ENCODE data around the gene PSD2.
"Not testable (repeated sequence)": the region's sequence is repeated elsewhere in the genome, so short reads cannot be mapped to it uniquely, and the experiment has no call there.

The PSD2 gene

DNA sequence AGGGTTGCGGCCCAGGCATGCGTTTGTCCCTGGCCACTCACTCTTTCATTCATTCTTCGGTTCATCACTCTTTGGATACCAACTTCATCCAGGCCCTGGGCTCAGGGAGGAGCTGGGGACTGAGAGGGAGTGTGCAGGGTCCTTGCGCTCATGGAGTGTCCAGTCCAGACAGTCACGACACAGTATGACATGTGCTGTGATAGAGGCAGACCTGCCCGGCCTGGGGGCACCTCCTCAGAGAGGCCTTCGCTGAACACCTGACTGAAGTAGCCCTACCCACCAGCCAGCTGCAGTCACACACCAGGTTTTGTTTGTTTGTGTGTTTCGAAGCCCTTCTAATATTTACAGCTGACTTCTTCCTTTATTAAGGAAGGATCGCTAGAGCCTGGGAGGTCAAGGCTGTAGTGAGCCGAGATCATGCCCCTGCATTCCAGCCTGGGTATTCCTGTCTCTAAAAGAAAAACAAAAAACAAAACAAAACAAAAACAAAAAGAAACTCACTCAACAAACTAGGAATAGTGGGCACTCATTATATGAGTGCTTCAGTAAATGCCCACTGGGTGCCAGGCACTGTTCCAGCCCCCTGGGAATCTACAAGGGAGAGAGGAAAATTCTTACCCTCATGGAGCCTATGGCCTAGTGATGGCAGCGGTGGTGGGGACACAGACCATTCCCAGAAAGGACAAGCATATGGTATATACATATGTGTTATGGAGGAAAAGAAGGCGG is 6.3 kb upstream of the PSD2 start:
- no peak for DNase-seq (ENCODE audit: low read depth)

DNA sequence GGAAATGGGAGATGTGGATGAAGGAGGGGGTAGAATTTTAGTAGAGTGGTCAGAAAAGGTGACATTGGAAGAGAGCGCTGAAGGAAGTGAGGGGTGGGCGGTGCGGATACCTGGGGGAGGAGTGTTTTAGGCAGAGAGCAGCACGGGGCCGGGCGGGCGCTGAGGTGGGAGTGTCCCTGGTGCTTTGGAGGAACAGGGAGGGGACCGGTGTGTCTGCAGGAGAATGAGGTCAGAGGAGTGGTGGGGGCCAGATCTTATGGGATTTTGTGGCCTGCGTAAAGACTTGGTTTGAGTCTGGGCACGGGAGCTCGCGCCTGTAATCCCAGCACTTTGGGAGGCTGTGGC is 5.8 kb upstream of the PSD2 start:
- no peak for DNase-seq (ENCODE audit: low read depth)

DNA sequence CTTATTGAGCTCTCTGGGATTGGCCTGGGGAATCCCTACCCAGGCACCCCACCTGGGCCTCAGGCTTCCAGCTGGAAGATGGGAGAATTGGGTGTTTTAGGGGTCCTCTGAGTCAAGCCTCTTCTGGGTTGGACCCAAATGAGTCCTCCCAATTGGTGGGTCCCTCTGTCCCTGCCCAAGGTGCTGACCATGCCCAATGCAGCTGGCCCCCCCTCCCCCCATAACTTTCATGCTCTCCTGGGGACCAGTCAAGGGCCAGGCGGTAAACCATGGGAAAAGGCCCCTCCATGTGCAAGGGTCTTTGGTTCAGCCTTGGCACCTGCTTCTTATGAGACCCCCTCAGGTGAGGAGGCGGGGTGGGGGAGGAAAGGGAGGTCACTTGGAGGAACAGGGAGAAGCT is 3.4 kb upstream of the PSD2 start:
- no peak for DNase-seq (ENCODE audit: low read depth)

DNA sequence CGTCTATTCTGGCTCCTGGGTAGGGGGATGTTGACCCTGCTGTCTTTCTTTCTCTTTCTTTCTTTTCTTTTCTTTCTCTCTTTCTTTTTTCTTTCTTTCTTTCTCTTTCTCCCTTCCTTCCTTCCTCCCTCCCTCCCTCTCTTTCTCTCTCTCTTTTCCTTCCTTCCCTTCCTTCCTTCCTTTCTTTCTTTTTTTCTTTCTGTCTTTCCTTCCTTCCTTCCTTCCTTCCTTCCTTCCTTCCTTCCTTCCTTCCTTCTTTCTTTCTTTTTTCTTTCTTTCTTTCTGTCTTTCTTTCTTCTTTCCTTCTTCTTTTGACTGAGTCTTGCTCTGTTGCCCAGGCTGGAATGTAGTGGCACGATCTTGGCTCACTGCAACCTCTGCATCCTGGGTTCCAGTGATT is 3.0 kb upstream of the PSD2 start:
- DNase-seq (ENCODE audit: low read depth): not testable (repeated sequence)

DNA sequence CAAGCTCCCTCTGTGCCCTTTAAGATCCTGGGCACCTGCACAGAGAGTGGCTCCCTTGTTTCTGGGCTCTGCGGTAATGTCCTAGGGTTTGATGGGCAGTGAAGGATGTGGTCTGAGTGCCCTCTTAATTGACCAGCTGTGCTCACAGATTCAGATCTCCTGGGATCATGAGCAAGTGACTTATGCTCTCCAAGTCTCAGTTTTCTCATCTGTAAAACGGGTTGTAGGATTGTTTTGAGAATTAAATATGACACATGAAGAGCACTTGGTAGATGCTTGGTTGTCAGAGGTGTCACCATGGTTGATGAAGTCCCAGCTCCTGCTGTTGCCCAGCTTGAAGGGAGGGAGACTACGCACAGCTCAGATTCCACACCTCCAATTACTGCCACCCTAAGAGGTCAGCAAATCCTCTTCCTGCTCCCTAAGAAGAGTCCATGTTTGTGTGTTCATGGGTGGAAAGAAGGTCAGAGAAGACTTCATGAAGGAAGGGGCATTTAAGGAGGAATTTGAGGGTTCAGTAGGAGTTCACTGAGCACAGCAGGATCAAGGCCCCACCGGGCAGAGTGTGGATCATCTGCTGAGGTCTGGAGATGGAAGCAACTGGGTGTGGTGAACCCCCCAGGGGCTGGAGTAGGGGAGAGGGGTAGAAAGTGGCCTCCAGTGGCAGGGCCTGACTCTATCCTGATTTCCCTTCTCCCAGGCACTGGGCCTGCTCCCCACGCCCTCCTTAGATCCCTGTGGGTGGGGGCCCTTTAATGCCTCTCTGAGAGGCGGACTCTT is 1.4 kb upstream of the PSD2 start:
- no peak for DNase-seq (ENCODE audit: low read depth)

DNA sequence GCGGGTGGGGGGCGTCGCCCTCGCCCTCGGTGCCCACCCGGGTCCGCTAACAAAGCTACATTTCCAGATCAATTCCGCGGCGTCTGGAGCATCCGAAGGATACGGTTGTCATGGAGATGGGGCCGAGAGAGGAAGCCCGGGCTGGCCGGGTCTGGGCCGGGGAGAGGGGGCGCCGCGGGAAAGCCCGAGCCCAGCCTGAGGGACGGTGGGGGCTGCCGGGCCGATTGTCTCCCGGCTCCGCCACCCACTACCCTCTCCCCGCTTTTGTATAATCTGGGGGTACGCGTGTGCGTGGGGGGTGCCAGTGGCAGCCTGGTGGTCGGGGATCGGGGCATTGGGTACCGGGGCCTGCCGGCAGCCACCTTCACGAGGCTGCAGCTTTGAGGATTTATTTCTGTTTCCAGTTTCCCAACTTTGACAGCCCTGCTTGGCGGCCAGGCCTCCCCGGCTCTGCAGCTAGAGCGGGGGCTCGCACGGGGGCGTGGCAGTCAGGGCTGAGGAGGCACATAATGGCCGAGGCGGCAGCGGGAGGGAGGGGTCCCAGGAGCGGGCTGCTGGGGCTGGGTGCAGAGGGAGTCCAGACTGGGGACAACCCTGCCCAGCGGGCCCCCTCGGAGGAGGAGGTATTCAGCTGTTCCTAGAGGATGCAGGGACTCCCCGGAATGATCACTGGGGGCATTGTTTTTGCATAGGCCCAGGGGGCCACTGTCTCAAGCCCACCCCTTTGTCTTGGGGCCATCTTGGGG is 626 bp downstream of the PSD2 start:
- DNase-seq (ENCODE audit: low read depth): no peak

DNA sequence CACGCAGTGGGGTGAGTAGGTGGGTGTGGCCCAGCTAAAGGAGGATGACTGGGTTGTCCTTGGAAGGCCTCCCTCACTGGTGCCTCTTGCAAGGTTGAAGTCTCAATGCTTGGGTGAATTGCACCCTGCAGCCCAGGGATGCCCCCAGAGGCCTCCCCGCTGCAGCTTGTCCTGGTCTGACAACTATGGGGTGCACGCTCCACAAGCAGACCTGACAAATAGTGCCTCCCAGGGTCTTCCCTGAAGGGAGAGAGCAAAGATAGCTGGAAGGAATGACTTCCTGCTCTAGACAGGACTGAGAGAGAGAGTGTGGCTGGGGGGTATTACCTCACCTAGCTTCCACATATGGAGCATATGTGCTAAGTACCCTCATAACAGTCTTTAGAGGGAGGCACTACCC is 1.7 kb downstream of the PSD2 start:
- no peak for DNase-seq (ENCODE audit: low read depth)

DNA sequence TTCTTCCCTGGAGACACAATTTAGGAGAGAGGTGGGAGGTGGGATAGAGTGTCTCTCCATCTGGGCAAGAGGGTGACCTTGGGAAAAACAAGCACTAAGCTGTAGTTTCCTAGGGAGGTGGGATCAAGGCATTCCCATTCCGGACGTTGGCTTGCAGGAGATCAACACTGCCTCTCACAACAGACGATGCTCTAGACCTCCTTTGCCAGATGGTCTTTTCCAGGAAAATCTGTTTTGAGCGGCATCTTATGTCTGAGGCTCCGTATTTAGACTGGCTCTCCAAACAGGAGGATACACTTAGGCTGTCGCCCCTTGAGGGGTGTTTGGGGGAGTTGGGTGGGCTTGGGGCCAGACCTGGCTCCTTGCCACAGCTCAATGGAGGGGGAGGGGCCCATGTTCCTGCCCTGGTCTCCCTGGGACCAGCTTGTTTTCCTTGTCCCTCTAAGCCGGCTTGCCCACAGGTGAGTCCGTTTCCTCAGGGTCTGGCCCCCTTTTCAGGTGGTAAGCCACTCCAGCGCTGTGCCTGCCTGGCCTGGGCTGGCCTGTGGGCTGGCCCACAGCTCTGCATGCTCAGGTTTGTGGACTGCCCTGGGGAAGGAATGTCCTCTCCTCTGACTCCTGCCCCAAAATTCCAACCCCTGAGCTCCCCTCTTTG is 2.4 kb downstream of the PSD2 start:
- no peak for DNase-seq (ENCODE audit: low read depth)

DNA sequence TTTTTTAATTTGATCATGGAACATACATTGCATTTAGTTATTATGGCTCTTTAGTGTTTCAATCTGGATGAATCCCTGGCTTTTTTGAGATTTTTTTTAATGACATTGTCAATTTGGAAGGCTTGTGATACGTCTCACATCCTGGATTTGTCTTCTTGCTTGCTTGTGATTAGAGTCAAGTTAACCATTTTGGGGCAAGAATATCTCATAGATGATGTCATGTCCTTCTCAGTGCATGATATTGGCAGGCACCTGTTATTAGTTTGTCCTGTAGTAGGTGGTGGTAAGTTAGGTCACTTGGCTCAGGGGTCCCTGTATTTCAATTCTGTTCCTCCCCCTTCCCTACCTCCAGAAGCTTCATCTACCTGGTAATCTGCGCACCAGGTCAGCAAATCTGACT is 3.3 kb downstream of the PSD2 start:
- no peak for DNase-seq (ENCODE audit: low read depth)

DNA sequence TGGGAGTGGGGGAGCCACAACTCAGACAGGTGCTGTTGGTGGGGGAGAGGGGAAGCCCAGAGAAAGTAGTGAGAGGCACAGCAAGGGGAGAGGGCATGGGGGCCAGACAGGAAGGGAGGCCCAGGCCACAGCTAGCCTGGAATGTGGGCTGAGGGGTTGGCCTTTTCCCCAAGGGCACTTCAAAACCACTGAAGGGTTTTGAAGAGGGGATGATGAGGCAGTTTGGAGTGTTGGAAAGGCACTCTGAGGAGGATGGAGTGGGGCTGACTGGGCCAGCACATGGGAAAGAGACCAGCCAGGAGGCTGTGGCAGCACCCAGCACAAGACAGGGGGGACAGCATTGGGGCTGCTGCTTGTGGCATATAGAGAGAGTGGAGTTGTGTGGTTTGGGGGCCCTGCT is 3.8 kb downstream of the PSD2 start:
- no peak for DNase-seq (ENCODE audit: low read depth)

DNA sequence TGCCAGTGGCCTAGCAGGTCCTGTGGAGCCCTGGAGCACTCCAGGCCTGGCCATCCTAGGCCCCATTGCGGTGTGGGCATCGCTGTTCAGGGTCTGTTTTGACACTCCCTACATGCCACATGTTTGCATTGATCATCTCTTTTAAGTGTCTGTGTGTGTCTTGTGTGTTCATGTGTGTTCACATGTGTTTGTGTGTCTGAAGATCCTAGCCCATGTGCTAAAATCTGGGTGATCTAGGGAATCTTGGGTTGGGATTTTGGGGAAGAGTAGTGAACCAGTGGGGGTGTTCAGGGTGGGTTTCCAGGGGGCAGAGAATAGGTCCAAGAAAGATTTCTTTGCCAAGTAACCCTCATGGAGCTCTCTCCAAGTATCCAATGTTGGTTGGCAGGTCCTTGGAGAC is 8.4 kb downstream of the PSD2 start:
- no peak for DNase-seq (ENCODE audit: low read depth)

DNA sequence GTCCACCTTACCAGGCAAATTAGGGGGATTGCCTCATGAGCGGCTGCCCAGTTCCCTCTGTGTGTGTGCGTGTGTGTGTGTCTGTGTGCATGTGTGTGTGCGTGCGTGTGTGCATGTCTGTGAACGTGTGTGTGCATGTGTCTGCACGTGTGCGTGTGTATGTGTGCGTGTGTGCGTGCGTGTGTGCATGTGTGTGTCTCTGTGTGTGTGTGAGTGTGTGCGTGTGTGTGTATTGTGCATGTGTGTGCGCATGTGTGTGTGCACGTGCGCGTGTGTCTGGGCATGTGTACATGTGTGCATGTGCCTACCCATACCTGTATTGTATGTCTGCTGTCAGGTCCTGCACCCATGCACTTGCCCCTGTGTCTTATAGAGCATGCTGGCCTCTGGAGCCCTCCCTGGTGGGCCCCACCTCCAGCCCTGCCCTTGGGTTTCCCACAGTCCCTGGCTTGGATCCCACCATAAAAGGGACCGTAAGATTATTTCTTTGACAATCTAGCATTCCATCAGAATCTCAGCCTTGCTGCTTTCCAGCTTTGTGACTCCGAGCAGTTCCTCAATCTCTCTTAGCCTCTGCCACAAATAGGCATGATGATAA is 9.3 kb downstream of the PSD2 start:
- DNase-seq (ENCODE audit: low read depth): no peak

DNA sequence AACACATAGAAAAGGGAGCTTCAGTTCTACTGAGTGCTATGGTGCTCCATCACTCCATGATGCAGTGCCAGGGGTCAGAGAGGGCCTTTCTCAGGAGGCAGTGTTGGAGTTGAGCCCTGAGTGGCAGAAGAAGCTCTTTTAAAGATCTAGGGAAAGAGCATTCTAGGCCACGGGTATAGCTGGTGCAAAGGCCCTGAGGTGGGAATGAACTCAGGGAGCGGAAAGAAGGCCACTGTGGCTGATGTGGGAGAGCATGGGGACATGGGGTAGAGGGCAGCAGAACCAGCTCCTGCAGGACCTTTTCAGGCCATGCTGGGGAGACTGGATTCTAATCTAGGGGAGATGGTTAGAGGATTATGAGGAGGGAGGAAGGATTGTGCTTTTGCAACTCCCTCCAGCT is 9.9 kb downstream of the PSD2 start:
- DNase-seq (ENCODE audit: low read depth): no peak

DNA sequence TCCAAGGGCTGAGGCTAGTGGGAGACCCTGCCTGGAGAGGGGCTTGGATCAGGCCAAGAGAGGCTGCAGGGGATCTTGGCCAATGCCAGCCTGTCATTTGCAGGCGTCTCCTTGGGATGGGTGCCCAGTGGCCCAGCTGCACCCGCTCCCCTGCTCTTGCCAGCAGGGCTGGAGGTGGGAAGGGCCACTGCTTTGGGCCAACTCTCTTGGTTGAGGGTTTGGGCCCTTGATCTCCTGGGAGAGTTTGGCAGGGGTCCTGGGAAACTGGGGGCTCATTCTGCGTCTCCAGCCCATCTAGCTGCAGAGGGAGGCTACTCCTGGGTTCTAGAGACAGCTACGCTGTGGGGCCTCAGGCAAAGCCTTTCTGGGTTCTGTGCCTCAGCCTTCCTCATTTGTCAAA is 10.5 kb downstream of the PSD2 start:
- no peak for DNase-seq (ENCODE audit: low read depth)

DNA sequence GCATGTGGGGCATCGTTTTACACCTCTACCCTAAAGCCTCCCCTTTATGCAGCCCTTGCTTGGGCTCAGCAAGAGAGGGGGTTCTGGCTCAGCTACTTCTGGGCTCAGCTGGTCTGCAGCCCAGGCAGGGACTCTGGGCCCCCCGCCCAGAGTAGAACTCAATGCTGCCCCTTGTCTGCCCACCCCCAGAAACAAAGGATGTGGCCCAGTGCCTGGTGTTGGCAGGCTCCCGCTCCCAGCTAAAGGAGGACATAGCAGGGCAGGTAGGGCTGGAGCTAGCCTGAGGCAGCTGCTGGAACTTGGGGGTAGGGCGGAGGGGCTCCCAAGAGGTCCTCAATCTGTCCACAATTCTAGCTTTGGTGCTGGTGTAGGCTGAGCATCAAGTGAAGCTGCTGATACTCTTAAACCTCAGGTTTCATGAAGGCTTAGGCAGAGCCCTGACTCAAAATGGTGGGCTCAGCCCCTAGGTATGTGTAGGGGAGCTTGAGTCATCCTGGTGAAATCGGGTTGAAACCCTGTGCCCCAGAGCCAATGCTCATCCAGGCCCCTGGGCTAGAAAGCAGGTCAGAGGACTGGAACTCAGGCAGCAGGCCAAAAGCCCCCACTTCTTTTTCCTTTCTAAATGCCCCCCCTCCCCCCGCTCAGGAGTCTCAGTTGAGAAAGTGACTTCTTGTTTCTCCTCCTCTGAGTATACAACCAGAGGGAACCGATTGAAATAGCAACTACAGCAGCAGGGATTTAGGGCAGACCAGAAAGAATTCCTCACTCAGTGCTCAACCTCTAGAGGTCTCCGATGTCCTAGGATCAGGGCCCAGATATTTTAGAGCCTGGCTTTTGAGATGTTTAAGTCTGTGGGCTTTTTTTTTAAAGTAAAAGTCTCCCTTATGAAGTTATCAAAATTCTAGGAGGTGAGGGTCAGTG is 11.4 kb downstream of the PSD2 start:
- DNase-seq (ENCODE audit: low read depth): no peak

DNA sequence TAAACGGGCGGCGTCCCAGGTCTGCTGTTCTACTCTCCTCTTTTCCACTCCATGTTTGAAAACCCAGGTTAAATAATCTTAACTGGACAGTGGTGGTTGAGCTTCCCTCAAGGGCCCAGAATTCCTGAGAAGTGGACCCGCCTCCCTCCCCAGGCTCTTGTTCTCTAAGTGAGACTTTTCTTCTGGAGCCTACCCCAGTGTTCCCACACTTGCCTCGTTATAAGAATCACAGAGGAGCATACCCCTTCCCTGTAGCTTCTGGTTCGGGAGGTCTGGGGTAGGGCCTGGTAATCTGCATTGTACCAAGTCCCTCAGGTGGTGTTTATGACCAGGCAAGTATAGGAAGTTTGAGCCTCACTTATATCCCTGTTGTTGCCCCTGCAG is 12.0 kb downstream of the PSD2 start:
- no peak for DNase-seq (ENCODE audit: low read depth)

DNA sequence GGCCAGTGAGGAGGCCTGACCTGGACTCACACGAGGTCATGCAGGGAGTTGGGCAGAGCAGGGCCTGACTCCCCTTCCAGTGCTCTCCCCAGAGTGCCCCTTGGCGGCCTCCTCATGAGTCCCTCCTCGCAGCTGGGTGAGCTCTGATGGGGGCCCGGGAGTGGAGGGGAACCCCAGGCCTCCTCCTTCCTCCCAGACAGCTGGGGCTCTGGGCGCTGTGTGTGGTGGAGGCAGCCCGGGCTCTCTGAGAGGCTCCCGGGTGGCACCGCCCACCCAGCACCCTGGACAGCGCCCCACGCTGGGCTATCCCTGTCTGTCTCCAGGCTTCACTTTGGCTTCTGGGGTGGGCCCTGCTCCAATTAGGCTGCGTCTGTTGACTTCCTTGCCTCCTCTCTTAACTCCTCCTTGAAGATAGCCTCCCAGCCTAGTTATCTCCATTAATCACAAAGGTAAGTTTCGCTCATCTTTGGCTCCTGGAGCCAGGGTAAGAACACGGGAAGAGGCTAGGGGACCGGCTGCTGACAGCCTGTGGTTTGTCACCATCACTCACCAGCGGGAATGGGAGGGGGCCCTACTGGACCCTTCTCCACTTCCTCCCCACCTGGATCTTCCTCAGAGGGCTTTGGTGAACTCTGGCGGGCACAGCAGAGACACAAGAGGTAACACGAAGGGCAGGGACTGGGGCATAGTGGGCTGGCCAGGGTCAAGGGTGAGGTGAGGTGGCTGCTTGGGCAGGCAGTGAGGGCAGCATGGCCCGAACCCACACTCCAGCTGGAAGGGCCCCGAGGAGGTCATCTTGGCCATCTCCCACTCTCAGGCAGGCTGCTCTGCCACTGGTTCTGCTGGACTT is 13.1 kb downstream of the PSD2 start:
- peak; percentile 60 for DNase-seq (ENCODE audit: low read depth)

DNA sequence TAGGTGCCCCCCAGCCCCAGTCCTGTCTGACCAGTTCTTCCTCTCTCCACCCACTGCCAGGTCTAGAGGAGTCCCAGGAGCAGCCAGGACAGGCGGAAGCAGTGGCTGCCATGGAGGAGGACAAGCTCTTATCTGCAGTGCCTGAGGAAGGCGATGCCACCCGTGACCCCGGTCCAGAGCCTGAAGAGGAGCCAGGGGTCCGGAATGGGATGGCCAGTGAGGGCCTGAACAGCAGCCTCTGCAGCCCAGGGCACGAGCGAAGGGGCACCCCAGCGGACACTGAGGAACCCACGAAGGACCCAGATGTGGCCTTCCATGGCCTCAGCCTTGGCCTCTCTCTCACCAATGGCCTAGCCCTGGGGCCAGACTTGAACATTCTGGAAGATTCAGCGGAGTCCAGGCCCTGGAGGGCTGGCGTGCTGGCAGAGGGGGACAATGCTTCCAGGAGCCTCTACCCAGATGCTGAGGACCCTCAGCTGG is 13.8 kb downstream of the PSD2 start:
- DNase-seq (ENCODE audit: low read depth): no peak

DNA sequence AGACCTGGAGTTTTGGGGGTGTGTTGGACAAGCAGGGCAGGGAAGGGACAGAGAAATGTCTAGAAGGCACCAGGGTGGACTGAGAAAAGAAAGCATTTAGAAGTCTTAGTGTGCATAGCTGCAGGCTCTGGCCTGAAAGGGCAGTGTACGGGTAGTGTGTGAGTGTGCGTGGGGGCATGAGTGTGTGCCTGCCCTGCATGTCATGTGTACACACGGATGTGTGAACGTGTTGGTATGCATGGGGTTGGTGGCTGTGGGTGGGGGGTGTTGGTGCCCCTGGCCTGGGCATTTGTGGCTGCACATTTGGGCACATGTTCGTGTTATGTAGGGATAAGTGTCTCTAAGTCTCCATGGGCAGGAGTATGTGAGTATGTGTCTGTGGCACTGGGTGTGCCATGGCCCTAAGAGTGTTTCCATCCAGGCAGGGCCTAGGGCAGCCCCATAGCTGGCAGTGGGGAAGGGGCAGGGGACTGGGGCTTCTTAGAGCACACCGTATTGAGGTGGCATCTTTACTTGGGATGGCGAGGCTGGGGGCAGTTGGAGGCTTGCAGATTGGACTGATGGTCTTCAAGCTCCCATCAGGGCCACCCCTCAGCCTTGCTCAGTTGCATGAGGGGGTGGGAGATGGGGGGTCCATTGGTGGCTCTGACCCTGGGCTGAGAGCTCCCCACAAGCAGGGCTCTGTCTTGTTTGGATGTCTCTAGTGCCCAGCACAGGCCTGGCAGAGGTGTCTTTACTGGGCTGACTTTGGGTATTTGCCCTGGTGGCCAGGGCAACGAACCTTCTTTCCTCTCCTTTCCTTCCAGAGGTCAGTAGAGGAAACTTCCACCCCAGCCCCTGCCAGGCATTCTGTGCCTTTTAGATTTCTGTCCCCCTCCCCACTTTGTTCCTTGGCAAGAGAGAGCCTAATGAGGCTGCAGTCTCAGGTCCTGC is 15.0 kb downstream of the PSD2 start:
- no peak for DNase-seq (ENCODE audit: low read depth)
